ENCODE results near the gene COA3.

Gene COA3

DNA sequence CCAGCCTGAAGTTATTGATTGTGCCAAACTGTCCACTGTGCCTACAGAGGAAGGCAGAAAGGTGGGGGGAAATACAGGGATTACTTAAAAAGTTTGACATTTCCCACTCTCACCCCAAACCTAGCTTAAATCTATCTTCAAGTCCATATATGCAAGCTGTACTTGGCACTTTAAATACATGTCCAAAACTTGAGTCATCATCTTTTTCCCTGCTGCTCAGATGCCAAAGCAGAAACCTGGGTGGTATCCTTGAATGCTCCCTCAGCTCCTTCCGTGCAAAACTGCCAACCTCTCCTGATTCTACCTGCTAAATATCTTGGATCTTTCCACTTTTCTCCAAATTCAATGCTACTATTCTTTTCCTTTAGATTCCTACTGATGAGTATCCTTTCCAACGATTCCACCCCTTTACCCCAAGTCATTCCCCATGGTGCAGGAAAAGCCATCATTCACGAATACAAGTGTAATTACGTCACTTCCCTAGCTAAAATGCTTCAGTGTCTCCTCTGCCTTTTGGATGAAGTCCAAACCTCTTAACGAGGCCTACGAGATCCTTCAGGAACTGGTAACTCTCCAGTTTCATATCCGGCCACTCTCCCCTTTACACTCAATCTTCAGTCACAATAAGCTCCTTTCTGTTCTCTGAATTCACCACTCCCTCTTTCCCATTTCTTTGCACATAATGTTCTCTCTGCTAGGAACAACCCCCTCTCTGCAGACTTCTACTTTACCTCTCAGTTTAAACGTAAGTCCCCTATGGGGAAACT lies 16.3 kb upstream of the COA3 start:
- no peak for FAIRE-seq
- TF ChIP-seq POLR2A (IDR thresholded peaks at IDR 0.05; ENCODE audit: low read depth, low read length) (no peak), POLR2AphosphoS5 (IDR thresholded peaks at IDR 0.05; ENCODE audit: low read depth, low read length) (no peak), TAF1 (IDR thresholded peaks at IDR 0.05; ENCODE audit: borderline replicate concordance, low read depth, low read length) (no peak)
- DNase-seq (ENCODE audit: insufficient read length) = no peak

DNA sequence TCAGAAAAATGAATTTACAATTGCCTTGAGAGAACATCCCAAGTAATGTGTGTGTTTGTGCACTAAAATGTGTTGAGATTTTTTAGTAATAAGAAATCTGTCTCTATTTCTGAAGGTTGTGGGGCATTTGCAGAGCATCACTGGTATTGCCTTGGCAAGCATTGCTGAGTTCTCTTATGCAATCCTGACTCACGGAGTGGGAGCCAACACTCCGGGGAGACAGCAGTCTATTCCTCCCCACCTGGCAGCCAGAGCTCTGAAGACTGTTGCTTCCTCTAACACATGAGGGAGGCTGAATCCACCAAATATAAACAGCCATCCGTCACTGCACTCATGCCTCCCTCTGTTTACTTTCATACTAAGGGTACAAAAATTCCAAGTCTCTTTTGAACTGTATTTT lies 10.7 kb upstream of the COA3 start:
- TF ChIP-seq TAF1 (IDR thresholded peaks at IDR 0.05; ENCODE audit: borderline replicate concordance, low read depth, low read length) (no peak), POLR2AphosphoS5 (IDR thresholded peaks at IDR 0.05; ENCODE audit: low read depth, low read length) (no peak), POLR2A (IDR thresholded peaks at IDR 0.05; ENCODE audit: low read depth, low read length) (no peak)
- no peak for FAIRE-seq
- no peak for DNase-seq (ENCODE audit: insufficient read length)

DNA sequence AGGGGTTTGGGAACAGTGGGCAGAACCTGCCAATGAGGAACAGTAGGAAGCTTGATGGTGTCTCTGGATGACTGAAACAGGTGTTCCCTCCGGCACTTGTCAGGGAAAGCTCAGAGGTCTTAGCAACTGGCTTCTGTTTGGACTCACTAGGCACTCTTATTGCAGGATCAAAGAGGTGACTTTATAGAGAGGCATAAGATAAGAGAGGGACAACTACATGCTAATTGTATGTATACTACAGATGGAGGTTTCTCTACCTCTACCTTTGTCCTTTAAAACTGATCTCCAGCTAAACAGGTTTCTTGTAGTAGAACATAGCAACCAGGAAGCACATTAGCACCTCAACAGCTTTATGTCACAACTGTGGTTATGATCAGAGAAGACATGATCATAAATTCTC lies 7.7 kb upstream of the COA3 start:
- DNase-seq (ENCODE audit: insufficient read length) = no peak
- FAIRE-seq = no peak

DNA sequence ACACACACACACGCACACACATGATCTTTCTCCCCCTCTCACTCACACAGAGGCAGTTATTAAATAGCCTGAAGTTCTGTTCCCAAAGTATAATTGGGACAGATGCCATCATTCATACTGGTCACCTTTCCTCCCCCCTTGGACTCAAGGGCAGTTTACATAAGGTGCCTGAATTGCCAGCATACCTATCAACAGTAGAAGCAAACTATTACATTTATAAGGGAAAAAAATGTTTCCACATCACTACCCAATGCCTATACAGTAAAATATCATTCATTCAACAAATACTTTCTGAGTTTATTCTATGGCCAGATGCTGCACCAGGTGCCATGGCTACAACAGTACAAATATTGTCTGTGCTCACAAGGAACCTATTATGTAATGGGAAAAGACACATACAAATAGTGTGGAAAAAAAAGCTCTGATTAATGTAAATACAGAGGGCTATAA lies 6.4 kb upstream of the COA3 start:
- DNase-seq (ENCODE audit: insufficient read length) (no peak), FAIRE-seq (no peak)
- no peak for TF ChIP-seq POLR2A (IDR thresholded peaks at IDR 0.05; ENCODE audit: low read depth, low read length)
- no peak for TF ChIP-seq TAF1 (IDR thresholded peaks at IDR 0.05; ENCODE audit: borderline replicate concordance, low read depth, low read length)
- TF ChIP-seq POLR2AphosphoS5 (IDR thresholded peaks at IDR 0.05; ENCODE audit: low read depth, low read length) = no peak

More for the DNA sequence above, 7.7 kb upstream of the COA3 start:
- TF ChIP-seq POLR2A (IDR thresholded peaks at IDR 0.05; ENCODE audit: low read depth, low read length) (no peak), POLR2AphosphoS5 (IDR thresholded peaks at IDR 0.05; ENCODE audit: low read depth, low read length) (no peak), TAF1 (IDR thresholded peaks at IDR 0.05; ENCODE audit: borderline replicate concordance, low read depth, low read length) (no peak)

DNA sequence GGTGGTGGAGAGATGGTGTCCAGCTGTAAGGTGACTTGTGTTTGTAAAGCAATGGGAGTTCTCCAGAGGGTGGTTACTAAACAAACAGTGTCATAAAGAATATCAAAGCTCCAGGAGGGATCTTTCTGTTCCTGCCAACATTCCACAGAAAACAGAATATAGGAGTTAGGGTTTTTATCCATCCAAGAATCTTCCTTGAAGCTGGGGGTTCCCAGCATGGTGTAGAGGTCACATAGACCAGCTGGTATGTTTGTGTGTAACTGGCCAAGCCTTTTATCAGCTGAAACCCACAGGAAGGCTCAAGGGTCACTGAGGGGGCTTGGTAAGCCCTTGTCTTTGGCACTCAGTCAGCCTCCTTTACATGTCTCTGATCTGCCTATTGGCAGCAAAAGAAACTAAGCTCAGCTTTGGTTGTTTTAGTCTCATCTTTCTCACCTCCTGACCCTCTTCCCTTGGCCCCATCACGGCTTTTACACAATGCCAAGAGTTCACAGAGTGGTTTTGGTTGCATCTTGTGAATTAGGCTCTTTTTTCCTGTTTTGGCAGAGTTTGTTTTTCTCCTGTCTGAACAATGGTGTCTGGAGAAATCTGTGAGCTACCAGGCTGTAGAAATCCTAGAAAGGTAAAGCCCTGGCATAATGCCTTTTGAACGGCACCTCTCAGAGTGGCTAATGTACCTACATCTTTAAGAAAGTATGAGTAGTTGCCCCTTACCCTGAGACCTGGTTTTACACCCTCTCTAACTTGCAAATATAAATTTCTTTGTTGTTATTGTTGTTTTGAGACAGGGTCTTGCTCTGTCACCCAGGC lies 4.8 kb upstream of the COA3 start:
- FAIRE-seq (no peak), DNase-seq (ENCODE audit: insufficient read length) (no peak)
- TF ChIP-seq POLR2AphosphoS5 (IDR thresholded peaks at IDR 0.05; ENCODE audit: low read depth, low read length) (no peak), TAF1 (IDR thresholded peaks at IDR 0.05; ENCODE audit: borderline replicate concordance, low read depth, low read length) (no peak), POLR2A (IDR thresholded peaks at IDR 0.05; ENCODE audit: low read depth, low read length) (no peak)

DNA sequence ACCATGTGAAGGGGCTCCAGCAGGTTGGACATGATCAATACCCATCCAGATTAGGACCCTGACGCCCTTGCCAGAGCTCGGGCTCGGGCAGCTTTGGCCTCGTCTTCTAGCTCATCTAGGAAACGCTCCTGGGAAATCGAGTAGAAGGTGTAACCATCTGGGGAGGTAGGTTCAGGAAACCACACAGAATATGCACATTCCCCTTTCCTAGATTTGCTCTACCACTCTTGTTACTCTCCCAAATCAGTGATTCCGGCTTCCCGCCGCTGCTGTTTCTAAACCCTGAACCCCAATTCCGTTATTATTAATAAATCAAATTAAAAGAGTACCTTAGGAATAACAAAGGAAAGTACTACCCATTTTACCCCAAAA lies 507 bp downstream of the COA3 start:
- no peak for FAIRE-seq
- TF ChIP-seq POLR2AphosphoS5 (IDR thresholded peaks at IDR 0.05; ENCODE audit: low read depth, low read length) (no peak), TAF1 (IDR thresholded peaks at IDR 0.05; ENCODE audit: borderline replicate concordance, low read depth, low read length) (no peak), POLR2A (IDR thresholded peaks at IDR 0.05; ENCODE audit: low read depth, low read length) (no peak)
- no peak for DNase-seq (ENCODE audit: insufficient read length)

DNA sequence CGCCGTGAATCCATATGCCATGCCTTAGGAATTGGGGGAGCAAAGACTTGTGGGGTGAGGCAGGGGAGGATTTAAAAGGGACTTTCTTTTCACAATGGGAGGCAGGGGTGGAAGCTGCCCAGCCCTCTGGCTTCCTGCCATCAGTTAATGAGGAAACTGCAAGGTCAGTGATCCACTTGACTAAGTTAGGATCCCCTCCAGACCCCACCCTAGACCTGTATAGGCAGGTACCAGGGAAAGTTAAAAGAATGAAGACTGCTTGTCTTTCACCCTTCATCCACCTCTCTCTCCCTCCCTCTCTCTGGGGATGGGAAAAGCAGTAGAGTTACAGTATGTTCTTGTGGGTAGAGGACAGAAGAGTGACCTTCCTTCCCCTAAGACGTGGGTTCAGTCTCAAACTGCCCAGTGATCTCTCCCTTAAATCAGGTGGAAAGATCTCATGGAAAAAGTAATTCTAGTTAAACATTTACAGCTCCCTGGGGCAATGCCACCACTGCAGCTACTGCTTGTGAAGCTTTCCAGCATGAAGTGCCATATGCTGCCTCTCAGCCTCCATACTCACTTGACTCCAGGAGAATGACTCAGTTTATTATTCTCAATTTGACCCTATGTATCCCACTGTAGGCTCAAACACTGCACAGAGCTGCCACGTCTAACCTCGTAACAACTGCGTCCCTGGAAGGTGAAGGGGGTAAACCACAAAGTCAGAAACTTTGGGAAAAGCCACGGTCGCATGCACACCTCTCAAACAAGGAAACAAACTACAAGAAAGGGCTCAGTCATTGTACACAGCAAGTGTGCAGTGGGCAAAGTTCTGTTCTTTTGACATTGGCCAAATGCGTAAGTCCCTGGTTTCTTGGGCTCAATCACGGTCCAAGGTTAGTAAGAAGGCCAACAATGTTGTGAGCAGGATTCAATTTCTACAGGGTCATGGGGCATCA lies 1.2 kb downstream of the COA3 start:
- DNase-seq (ENCODE audit: insufficient read length) (no peak), FAIRE-seq (peak; percentile 30)
- TF ChIP-seq POLR2AphosphoS5 (IDR thresholded peaks at IDR 0.05; ENCODE audit: low read depth, low read length) (no peak), POLR2A (IDR thresholded peaks at IDR 0.05; ENCODE audit: low read depth, low read length) (no peak)

DNA sequence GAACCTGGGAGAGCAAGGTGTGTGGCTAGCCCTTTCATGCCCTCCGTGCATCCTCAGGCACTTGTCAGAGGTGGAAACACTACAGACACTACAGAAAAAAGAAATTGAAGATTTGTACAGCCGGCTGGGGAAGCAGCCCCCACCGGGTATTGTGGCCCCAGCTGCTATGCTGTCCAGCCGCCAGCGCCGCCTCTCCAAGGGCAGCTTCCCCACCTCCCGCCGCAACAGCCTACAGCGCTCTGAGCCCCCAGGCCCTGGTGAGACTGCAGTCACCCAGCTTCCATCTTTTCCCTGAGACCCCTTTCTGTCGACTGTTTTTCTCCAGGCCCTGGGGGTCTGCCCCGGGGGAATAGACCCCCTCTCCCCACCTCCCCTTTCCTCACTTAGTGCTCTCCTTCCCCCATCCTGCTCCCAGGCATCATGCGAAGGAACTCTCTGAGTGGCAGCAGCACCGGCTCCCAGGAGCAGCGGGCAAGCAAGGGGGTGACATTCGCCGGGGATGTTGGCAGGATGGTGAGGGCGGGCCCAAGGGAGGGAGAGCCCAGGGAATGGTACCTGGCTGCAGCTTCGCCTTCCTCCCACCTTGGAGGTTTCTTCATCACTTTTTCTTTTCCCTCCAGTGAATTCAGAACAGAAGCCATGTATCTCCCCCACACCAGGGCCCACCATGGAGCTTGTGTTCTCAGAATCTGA lies 2.3 kb downstream of the COA3 start:
- TF ChIP-seq POLR2AphosphoS5 (IDR thresholded peaks at IDR 0.05; ENCODE audit: low read depth, low read length) = no peak
- no peak for TF ChIP-seq POLR2A (IDR thresholded peaks at IDR 0.05; ENCODE audit: low read depth, low read length)
- no peak for TF ChIP-seq TAF1 (IDR thresholded peaks at IDR 0.05; ENCODE audit: borderline replicate concordance, low read depth, low read length)
- FAIRE-seq (no peak), DNase-seq (ENCODE audit: insufficient read length) (no peak)

DNA sequence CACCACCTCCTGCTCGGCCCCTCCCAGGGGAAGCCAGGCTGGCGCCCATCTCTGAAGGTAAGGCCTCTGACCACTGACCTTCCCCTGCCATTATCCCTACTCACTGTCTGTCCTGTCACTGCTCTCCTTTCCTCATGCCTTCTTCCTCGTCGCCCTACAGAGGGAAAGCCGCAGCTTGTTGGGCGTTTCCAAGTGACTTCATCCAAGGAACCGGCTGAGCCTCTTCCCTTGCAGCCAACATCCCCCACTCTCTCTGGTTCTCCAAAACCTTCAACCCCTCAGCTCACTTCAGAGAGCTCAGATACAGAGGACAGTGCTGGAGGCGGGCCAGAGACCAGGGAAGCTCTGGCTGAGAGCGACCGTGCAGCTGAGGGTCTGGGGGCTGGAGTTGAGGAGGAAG lies 3.0 kb downstream of the COA3 start:
- TF ChIP-seq POLR2AphosphoS5 (IDR thresholded peaks at IDR 0.05; ENCODE audit: low read depth, low read length) (no peak), TAF1 (IDR thresholded peaks at IDR 0.05; ENCODE audit: borderline replicate concordance, low read depth, low read length) (no peak), POLR2A (IDR thresholded peaks at IDR 0.05; ENCODE audit: low read depth, low read length) (no peak)
- no peak for DNase-seq (ENCODE audit: insufficient read length)
- no peak for FAIRE-seq

DNA sequence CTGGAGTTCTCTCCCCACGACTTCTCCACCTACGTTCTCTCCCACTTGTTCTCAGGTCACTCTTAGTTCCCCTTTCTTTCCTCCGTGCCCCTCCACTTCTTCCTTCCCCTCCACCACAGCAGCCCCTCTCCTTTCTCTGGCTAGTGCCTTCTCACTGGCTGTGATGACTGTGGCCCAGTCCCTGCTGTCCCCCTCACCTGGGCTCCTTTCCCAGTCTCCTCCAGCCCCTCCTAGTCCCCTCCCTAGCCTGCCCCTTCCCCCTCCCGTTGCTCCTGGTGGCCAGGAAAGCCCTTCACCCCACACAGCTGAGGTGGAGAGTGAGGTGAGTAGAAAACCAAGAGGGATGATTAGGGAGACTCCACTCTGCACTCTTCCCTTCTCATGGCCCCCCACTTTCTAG lies 3.4 kb downstream of the COA3 start:
- DNase-seq (ENCODE audit: insufficient read length) (no peak), FAIRE-seq (no peak)
- no peak for TF ChIP-seq POLR2AphosphoS5 (IDR thresholded peaks at IDR 0.05; ENCODE audit: low read depth, low read length)

DNA sequence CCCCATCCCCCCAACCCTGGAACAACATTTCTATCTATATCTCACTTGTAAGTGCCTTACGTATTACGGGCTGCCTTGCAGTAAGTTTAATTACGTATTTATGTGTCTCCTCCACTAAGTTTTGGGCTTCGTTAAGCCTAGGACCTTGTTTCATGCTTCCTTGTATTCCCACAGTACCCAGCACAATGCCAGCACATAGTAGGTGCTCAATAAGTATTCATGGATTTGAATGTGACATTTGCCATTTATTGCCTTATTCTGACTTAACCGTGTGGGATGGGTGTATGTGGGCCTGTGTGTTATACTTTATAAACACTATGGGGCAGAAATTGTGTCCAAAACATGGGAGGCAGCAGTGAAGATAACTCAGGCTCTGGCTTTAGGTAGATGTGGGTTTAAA lies 6.0 kb downstream of the COA3 start:
- DNase-seq (ENCODE audit: insufficient read length) (no peak), FAIRE-seq (no peak)
- TF ChIP-seq TAF1 (IDR thresholded peaks at IDR 0.05; ENCODE audit: borderline replicate concordance, low read depth, low read length) = no peak
- TF ChIP-seq POLR2AphosphoS5 (IDR thresholded peaks at IDR 0.05; ENCODE audit: low read depth, low read length) = no peak
- TF ChIP-seq POLR2A (IDR thresholded peaks at IDR 0.05; ENCODE audit: low read depth, low read length) = no peak

Data from GM12892 (cell line).